ENCODE data around the gene SYT6.
"Not testable (repeated sequence)": the region's sequence is repeated elsewhere in the genome, so short reads cannot be mapped to it uniquely, and the experiment has no call there.

The SYT6 gene

GRCh38 chr1:114063544-114063943, 90.1 kb downstream of the SYT6 start:
- no peaks in the 10 kb centered on the region for H3K27me3 ChIP-seq (ENCODE audit: control insufficient read depth in 5 of 5, insufficient read depth in 4 of 5, low read length in 5 of 5)
- H3K36me3 ChIP-seq (ENCODE audit: control insufficient read depth in 5 of 5, insufficient read depth in 5 of 5, low read length in 5 of 5) = no peaks in the 10 kb centered on the region
- H3K9me3 ChIP-seq (ENCODE audit: control insufficient read depth in 5 of 5, low read length in 5 of 5) = no peaks in the 10 kb centered on the region
- H3K9ac ChIP-seq (ENCODE audit: low read length in 5 of 5) = no peak overlapping the region
- H3K4me3 ChIP-seq (ENCODE audit: low read depth in 1 of 5, low read length in 5 of 5) = no peak overlapping the region
- H3K27ac ChIP-seq (ENCODE audit: low read depth, low read length) = no peak overlapping the region
- peaks cover 0 to 4% (median 0%) of the 10 kb centered on the region in 5 donors for H3K4me1 ChIP-seq (ENCODE audit: control insufficient read depth in 5 of 5, insufficient read depth in 5 of 5, low read length in 5 of 5)

GRCh38 chr1:114062477-114063099, 91.1 kb downstream of the SYT6 start:
- H3K36me3 ChIP-seq (ENCODE audit: control insufficient read depth in 5 of 5, insufficient read depth in 5 of 5, low read length in 5 of 5) = no peaks in the 10 kb centered on the region
- no peak overlapping the region for H3K4me3 ChIP-seq (ENCODE audit: low read depth in 1 of 5, low read length in 5 of 5)
- no peak overlapping the region for H3K27ac ChIP-seq (ENCODE audit: low read depth, low read length)
- H3K9ac ChIP-seq (ENCODE audit: low read length in 5 of 5) = no peak overlapping the region
- peaks cover 0 to 4% (median under 1%) of the 10 kb centered on the region in 5 donors for H3K9me3 ChIP-seq (ENCODE audit: control insufficient read depth in 5 of 5, low read length in 5 of 5)
- H3K27me3 ChIP-seq (ENCODE audit: control insufficient read depth in 5 of 5, insufficient read depth in 4 of 5, low read length in 5 of 5) = no peaks in the 10 kb centered on the region
- peaks cover 0 to 4% (median 0%) of the 10 kb centered on the region in 5 donors for H3K4me1 ChIP-seq (ENCODE audit: control insufficient read depth in 5 of 5, insufficient read depth in 5 of 5, low read length in 5 of 5)

GRCh38 chr1:114061121-114061830, 92.4 kb downstream of the SYT6 start:
- H3K27me3 ChIP-seq (ENCODE audit: control insufficient read depth in 5 of 5, insufficient read depth in 4 of 5, low read length in 5 of 5) = no peaks in the 10 kb centered on the region

GRCh38 chr1:114058236-114058635, 95.4 kb downstream of the SYT6 start:
- H3K9me3 ChIP-seq (ENCODE audit: control insufficient read depth in 5 of 5, low read length in 5 of 5) = peaks cover 0 to 12% (median 9%) of the 10 kb centered on the region in 5 donors
- not testable (repeated sequence) for H3K36me3 ChIP-seq (ENCODE audit: control insufficient read depth in 5 of 5, insufficient read depth in 5 of 5, low read length in 5 of 5); H3K9ac ChIP-seq (ENCODE audit: low read length in 5 of 5); H3K4me3 ChIP-seq (ENCODE audit: low read depth in 1 of 5, low read length in 5 of 5); H3K4me1 ChIP-seq (ENCODE audit: control insufficient read depth in 5 of 5, insufficient read depth in 5 of 5, low read length in 5 of 5); H3K27me3 ChIP-seq (ENCODE audit: control insufficient read depth in 5 of 5, insufficient read depth in 4 of 5, low read length in 5 of 5); H3K27ac ChIP-seq (ENCODE audit: low read depth, low read length)

More at GRCh38 chr1:114061121-114061830, 92.4 kb downstream of the SYT6 start:
- Histone ChIP-seq H3K9me3 (ENCODE audit: control insufficient read depth in 5 of 5, low read length in 5 of 5) (peaks cover 0 to 12% (median 9%) of the 10 kb centered on the region in 5 donors), H3K9ac (ENCODE audit: low read length in 5 of 5) (no peak overlapping the region), H3K4me1 (ENCODE audit: control insufficient read depth in 5 of 5, insufficient read depth in 5 of 5, low read length in 5 of 5) (peaks cover 0 to 4% (median 0%) of the 10 kb centered on the region in 5 donors), H3K27ac (ENCODE audit: low read depth, low read length) (no peak overlapping the region), H3K4me3 (ENCODE audit: low read depth in 1 of 5, low read length in 5 of 5) (no peak overlapping the region), H3K36me3 (ENCODE audit: control insufficient read depth in 5 of 5, insufficient read depth in 5 of 5, low read length in 5 of 5) (no peaks in the 10 kb centered on the region)

GRCh38 chr1:114054148-114054547, 99.5 kb downstream of the SYT6 start:
- no peaks in the 10 kb centered on the region for H3K36me3 ChIP-seq (ENCODE audit: control insufficient read depth in 5 of 5, insufficient read depth in 5 of 5, low read length in 5 of 5)
- no peak overlapping the region for H3K27ac ChIP-seq (ENCODE audit: low read depth, low read length)
- no peak overlapping the region for H3K4me3 ChIP-seq (ENCODE audit: low read depth in 1 of 5, low read length in 5 of 5)
- no peaks in the 10 kb centered on the region for H3K4me1 ChIP-seq (ENCODE audit: control insufficient read depth in 5 of 5, insufficient read depth in 5 of 5, low read length in 5 of 5)
- peaks cover 0 to 12% (median 9%) of the 10 kb centered on the region in 5 donors for H3K9me3 ChIP-seq (ENCODE audit: control insufficient read depth in 5 of 5, low read length in 5 of 5)
- no peak overlapping the region for H3K9ac ChIP-seq (ENCODE audit: low read length in 5 of 5)
- H3K27me3 ChIP-seq (ENCODE audit: control insufficient read depth in 5 of 5, insufficient read depth in 4 of 5, low read length in 5 of 5) = peaks cover 0 to 5% (median 0%) of the 10 kb centered on the region in 5 donors

- Histone ChIP-seq H3K27me3 (ENCODE audit: control insufficient read depth in 5 of 5, insufficient read depth in 4 of 5, low read length in 5 of 5) (peaks cover 0 to 2% (median 0%) of the 10 kb centered on the region in 5 donors), H3K4me1 (ENCODE audit: control insufficient read depth in 5 of 5, insufficient read depth in 5 of 5, low read length in 5 of 5) (no peaks in the 10 kb centered on the region), H3K36me3 (ENCODE audit: control insufficient read depth in 5 of 5, insufficient read depth in 5 of 5, low read length in 5 of 5) (no peaks in the 10 kb centered on the region), H3K27ac (ENCODE audit: low read depth, low read length) (no peak overlapping the region), H3K9me3 (ENCODE audit: control insufficient read depth in 5 of 5, low read length in 5 of 5) (no peaks in the 10 kb centered on the region), H3K4me3 (ENCODE audit: low read depth in 1 of 5, low read length in 5 of 5) (no peak overlapping the region), H3K9ac (ENCODE audit: low read length in 5 of 5) (no peak overlapping the region)
These were observed 105.4 kb downstream of the SYT6 start for GRCh38 chr1:114048232-114048631.

GRCh38 chr1:114043548-114043947, 110.1 kb downstream of the SYT6 start:
- no peaks in the 10 kb centered on the region for H3K36me3 ChIP-seq (ENCODE audit: control insufficient read depth in 5 of 5, insufficient read depth in 5 of 5, low read length in 5 of 5)

GRCh38 chr1:114043054-114043453, 110.6 kb downstream of the SYT6 start:
- H3K36me3 ChIP-seq (ENCODE audit: control insufficient read depth in 5 of 5, insufficient read depth in 5 of 5, low read length in 5 of 5) = no peaks in the 10 kb centered on the region
- H3K4me1 ChIP-seq (ENCODE audit: control insufficient read depth in 5 of 5, insufficient read depth in 5 of 5, low read length in 5 of 5) = no peaks in the 10 kb centered on the region
- no peak overlapping the region for H3K27ac ChIP-seq (ENCODE audit: low read depth, low read length)
- no peaks in the 10 kb centered on the region for H3K9me3 ChIP-seq (ENCODE audit: control insufficient read depth in 5 of 5, low read length in 5 of 5)
- H3K27me3 ChIP-seq (ENCODE audit: control insufficient read depth in 5 of 5, insufficient read depth in 4 of 5, low read length in 5 of 5) = peaks cover 0 to 2% (median 0%) of the 10 kb centered on the region in 5 donors
- no peak overlapping the region for H3K4me3 ChIP-seq (ENCODE audit: low read depth in 1 of 5, low read length in 5 of 5)
- no peak overlapping the region for H3K9ac ChIP-seq (ENCODE audit: low read length in 5 of 5)

More at GRCh38 chr1:114043548-114043947, 110.1 kb downstream of the SYT6 start:
- no peak overlapping the region for H3K9ac ChIP-seq (ENCODE audit: low read length in 5 of 5)
- H3K4me3 ChIP-seq (ENCODE audit: low read depth in 1 of 5, low read length in 5 of 5) = no peak overlapping the region
- H3K4me1 ChIP-seq (ENCODE audit: control insufficient read depth in 5 of 5, insufficient read depth in 5 of 5, low read length in 5 of 5) = no peaks in the 10 kb centered on the region
- H3K27ac ChIP-seq (ENCODE audit: low read depth, low read length) = no peak overlapping the region
- peaks cover 0 to 2% (median 0%) of the 10 kb centered on the region in 5 donors for H3K27me3 ChIP-seq (ENCODE audit: control insufficient read depth in 5 of 5, insufficient read depth in 4 of 5, low read length in 5 of 5)
- no peaks in the 10 kb centered on the region for H3K9me3 ChIP-seq (ENCODE audit: control insufficient read depth in 5 of 5, low read length in 5 of 5)

- Histone ChIP-seq H3K9ac (ENCODE audit: low read length in 5 of 5) (no peak overlapping the region), H3K4me3 (ENCODE audit: low read depth in 1 of 5, low read length in 5 of 5) (no peak overlapping the region), H3K4me1 (ENCODE audit: control insufficient read depth in 5 of 5, insufficient read depth in 5 of 5, low read length in 5 of 5) (no peaks in the 10 kb centered on the region), H3K9me3 (ENCODE audit: control insufficient read depth in 5 of 5, low read length in 5 of 5) (no peaks in the 10 kb centered on the region), H3K27me3 (ENCODE audit: control insufficient read depth in 5 of 5, insufficient read depth in 4 of 5, low read length in 5 of 5) (peaks cover 0 to 1% (median 0%) of the 10 kb centered on the region in 5 donors), H3K36me3 (ENCODE audit: control insufficient read depth in 5 of 5, insufficient read depth in 5 of 5, low read length in 5 of 5) (no peaks in the 10 kb centered on the region), H3K27ac (ENCODE audit: low read depth, low read length) (no peak overlapping the region)
These were observed 113.2 kb downstream of the SYT6 start for GRCh38 chr1:114040273-114041015.

Data from subcutaneous abdominal adipose tissue (tissue), 5 donors.